Mucosa of descending colon (tissue), 3 donors: ENCODE measurements around the gene BRF1. TPM values are rescaled to one million over a fixed set of nuclear protein-coding genes. Genes with fewer than 3 reads are reported as not detected.

Source experiments
- ATAC-seq: fragments of 200-7000 bp; cut with Tn5 transposase; one replicate; pipeline ENCODE4 v1.9.1; 2020; ENCODE audit warnings: mild to moderate bottlenecking, moderate library complexity
- DNase-seq, 3 donors: peaks; one replicate each; pipeline ENCODE4 v3.0.0-alpha.2; 2020
- H3K36me3 ChIP-seq: fragments of 200-600 bp; one replicate; pipeline ENCODE4 v1.8.0; 2021; ENCODE audit warnings: low read depth, mild to moderate bottlenecking
- H3K4me1 ChIP-seq: fragments of 200-600 bp; one replicate; pipeline ENCODE4 v1.8.0; 2021; ENCODE audit warnings: low read depth, mild to moderate bottlenecking
- H3K4me3 ChIP-seq: fragments of 200-600 bp; one replicate; pipeline ENCODE4 v1.8.0; 2021; ENCODE audit warnings: mild to moderate bottlenecking
- H3K9me3 ChIP-seq: fragments of 200-600 bp; one replicate; pipeline ENCODE4 v1.8.0; 2021; ENCODE audit warnings: mild to moderate bottlenecking
- intact Hi-C, 2 donors: fragments of 100-400 bp; cut with DNase I in 1 of 2; cut with micrococcal nuclease in 1 of 2; formaldehyde crosslinking; loops; one replicate each; pipeline versions ENCODE4 v1.11.0 to v1.11.1; 2022; cut with DNase I, micrococcal nuclease
- total RNA-seq, 3 donors: library from RNA; stranded (reverse); fragmentation: NEBNext Ultra II Directional in 2 of 3; extraction: Animal tissue kit (Norgen Biotek cat#: 25700) in 2 of 3; gene quantifications; one replicate each; pipeline versions ENCODE4 v1.2.1 to v1.2.4, GENCODE V29; 2021 to 2023
- TF ChIP-seq, protein P1 (sequence below): fragments of 200-600 bp; IDR thresholded peaks from one replicate; pipeline ENCODE4 v1.8.0; 2022; ENCODE audit warnings: antibody characterized with exemption, mild to moderate bottlenecking
- donor health status: DM: no; HTN: no; CAD: no; lungs with moderate emphysema.
- donor health status: DM: no; HTN: no; CAD: no.
- donor health status: DM: no; HTN: yes; CAD: no.

The BRF1 gene
- total RNA-seq, 3 donors from 2014 or later, result 27.4 to 40.1 (median 34.2) TPM

DNA sequence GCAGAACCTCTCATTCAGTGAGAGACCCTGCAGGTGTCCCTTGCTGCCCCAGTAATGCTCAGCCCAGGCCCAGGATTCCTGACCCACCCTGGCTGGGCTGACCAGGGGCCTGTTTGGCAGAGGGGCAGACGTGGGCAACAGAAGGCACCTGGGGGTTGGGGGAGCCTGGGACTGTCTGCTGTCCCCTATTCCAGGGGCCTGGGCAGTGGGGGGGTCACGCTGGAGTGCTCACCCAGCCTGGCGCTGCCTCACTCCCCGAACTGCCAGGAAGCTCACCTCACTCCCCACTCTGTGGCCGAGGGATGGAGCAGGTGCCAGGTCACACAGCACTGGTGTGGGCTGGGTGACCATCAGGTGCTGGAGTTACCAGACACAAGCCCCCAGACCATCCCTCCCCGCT is 97.1 kb downstream of the BRF1 start:
- H3K4me1 ChIP-seq, result peaks cover 18% of the 10 kb centered on the region
- ATAC-seq, result no peak

DNA sequence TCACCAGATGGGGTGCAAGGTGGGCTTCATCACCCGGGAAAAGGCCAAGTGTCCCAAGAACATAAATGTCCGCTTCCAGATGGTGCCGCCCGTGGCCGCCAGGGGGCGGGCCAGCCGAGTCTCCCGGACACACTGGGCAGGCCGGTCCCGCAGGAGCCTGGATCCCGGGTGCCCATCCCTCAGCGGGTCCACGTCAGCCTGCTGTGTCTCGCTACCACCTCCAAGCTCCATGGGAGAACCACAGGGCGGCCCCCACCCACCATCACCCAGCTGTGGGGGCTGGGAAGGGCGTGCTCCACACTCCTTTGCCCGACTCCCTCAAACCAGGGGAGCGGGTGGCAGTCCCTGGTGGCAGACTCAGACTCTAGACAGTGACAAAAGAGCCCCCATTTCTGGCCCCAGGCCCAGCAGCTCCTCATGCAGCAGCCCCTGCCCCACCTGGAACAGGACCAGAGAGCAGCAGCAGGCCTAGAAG is 97.7 kb downstream of the BRF1 start:
- H3K4me3 ChIP-seq, result no peak overlapping the region
- H3K4me1 ChIP-seq, result peaks cover 18% of the 10 kb centered on the region
- H3K36me3 ChIP-seq, result no peaks in the 10 kb centered on the region
- ATAC-seq, result peak; percentile 69
- DNase-seq, result peak in 2 of 3 donors; percentile 84 to 88
- intact Hi-C loops, result loop anchor here (5.0 kb wide), 2 partner anchors 79 to 149 kb away; no protein-coding TSS in a partner anchor
- TF ChIP-seq, protein P1, sequence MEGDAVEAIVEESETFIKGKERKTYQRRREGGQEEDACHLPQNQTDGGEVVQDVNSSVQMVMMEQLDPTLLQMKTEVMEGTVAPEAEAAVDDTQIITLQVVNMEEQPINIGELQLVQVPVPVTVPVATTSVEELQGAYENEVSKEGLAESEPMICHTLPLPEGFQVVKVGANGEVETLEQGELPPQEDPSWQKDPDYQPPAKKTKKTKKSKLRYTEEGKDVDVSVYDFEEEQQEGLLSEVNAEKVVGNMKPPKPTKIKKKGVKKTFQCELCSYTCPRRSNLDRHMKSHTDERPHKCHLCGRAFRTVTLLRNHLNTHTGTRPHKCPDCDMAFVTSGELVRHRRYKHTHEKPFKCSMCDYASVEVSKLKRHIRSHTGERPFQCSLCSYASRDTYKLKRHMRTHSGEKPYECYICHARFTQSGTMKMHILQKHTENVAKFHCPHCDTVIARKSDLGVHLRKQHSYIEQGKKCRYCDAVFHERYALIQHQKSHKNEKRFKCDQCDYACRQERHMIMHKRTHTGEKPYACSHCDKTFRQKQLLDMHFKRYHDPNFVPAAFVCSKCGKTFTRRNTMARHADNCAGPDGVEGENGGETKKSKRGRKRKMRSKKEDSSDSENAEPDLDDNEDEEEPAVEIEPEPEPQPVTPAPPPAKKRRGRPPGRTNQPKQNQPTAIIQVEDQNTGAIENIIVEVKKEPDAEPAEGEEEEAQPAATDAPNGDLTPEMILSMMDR, result peak; percentile 90
- H3K9me3 ChIP-seq, result no peaks in the 10 kb centered on the region

More for the DNA sequence above, 97.1 kb downstream of the BRF1 start:
- no peak overlapping the region for H3K4me3 ChIP-seq
- TF ChIP-seq, protein P1, result no peak
- no peaks in the 10 kb centered on the region for H3K36me3 ChIP-seq
- intact Hi-C loops, result loop anchor here (5.0 kb wide), 2 partner anchors 79 to 149 kb away; no protein-coding TSS in a partner anchor
- peak in 1 of 3 donors; percentile 23 for DNase-seq
- H3K9me3 ChIP-seq, result no peaks in the 10 kb centered on the region

DNA sequence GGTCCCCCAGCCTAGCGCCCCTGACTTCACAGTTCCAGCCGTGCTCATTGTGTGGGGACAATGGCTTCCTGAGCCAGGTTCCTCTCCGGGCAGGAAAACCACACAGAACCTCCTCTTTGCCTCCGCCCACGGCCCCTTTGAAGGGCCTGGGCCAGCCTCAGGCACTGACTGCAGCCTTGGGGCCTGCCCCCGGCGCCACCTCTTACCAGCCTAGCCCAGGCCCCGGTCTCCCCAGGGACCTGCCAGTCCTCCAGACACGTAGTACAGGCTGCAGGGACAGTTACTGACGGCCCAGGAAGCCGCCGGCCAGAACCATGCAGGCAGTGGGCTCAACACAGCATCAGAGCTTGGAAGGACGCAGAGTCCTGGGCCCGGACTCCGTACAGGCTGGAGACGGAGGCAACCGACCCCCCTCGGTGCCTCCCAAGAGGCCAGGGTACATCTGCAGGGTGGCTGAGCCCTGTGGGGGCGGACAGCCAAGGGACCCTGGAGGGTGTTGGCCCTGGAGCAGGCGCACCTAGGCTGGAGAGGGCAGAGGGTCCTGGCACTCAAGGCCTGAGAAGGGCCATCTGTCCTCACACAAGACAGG is 98.8 kb downstream of the BRF1 start:
- no peak for DNase-seq
- TF ChIP-seq, protein P1, result no peak
- intact Hi-C loops, result loop anchor here (5.0 kb wide), 2 partner anchors 80 to 150 kb away; no protein-coding TSS in a partner anchor
- H3K9me3 ChIP-seq, result no peaks in the 10 kb centered on the region
- no peaks in the 10 kb centered on the region for H3K36me3 ChIP-seq
- peaks cover 16% of the 10 kb centered on the region for H3K4me1 ChIP-seq
- ATAC-seq, result no peak
- no peak overlapping the region for H3K4me3 ChIP-seq

DNA sequence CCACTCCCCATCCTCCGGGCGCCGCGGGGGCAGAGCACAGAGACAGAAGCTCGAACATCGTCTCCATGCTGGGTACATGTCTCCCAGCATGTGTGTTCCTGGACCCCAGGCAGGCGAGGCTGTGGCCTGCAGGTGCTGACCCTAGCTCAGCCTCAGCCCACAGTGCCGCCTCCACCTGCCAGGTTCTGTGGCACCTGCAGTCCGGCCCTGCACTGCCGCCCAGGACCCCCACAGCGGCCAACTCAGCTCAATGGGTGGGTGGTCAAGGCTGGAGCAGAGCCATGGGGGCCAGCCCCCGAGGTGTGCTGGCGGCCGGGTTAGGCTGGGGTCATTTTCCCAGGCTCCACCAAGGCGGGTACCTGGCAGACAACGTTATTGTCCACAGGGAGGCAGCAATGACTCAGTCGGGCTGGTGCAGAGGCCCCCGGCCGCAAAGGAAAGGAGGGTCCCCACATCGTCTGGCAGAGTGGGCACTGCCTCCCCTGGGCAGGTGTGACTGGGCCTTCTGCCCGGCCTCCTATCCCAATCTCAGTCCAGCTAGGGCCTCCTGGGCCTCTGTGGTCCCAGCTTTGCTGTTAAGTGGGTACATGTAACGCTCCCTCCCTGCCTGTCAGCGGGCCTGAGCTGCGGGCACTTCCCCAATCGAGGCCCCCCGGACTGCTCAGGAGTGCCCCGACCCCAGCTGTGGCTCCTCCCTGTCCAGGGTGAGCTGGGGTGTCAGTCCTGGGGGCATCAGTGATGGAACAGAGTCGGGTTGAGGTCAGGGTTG is 99.5 kb downstream of the BRF1 start:
- intact Hi-C loops, result loop anchor here (5.0 kb wide), 2 partner anchors 81 to 151 kb away; no protein-coding TSS in a partner anchor
- TF ChIP-seq, protein P1, result no peak
- Histone ChIP-seq H3K36me3 (no peaks in the 10 kb centered on the region), H3K4me3 (no peak overlapping the region), H3K9me3 (no peaks in the 10 kb centered on the region), H3K4me1 (peaks cover 21% of the 10 kb centered on the region)
- ATAC-seq (no peak), DNase-seq (no peak)

DNA sequence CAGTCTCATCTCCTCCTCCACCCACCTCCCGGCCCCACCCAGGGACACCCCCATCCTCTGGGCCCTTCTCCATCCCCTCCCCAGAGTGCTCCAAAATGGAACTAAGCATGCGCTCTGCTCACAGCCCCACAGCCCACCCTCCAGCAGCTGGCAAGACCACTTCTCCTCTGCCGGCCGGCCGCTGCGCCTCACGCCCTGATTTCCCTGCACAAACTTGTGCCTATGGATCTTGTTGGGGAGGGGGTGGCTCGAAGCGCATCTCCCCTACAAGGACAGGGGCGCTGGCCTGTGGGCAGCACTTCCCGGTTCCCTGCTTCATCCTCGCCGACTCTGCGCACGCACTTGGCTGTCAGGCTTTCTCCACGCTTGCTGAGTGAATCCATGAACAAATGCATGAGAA is 100.2 kb downstream of the BRF1 start:
- Histone ChIP-seq H3K9me3 (no peaks in the 10 kb centered on the region), H3K4me1 (peaks cover 27% of the 10 kb centered on the region), H3K4me3 (no peak overlapping the region), H3K36me3 (no peaks in the 10 kb centered on the region)
- ATAC-seq, result no peak
- intact Hi-C loops, result loop anchor here (5.0 kb wide), 2 partner anchors 82 to 152 kb away; no protein-coding TSS in a partner anchor
- TF ChIP-seq, protein P1, result no peak
- no peak for DNase-seq
